NOMO-1 treated with dmso at 0.1 percent for 144 hours (cell line): ENCODE results near the gene TMPRSS3.

ENCODE experiments used
- DNase-seq: peaks from one replicate; lab custom pipeline; 2025; ENCODE audit not compliant: unreplicated experiment; lab: John Stamatoyannopoulos, UW

The TMPRSS3 gene

DNA sequence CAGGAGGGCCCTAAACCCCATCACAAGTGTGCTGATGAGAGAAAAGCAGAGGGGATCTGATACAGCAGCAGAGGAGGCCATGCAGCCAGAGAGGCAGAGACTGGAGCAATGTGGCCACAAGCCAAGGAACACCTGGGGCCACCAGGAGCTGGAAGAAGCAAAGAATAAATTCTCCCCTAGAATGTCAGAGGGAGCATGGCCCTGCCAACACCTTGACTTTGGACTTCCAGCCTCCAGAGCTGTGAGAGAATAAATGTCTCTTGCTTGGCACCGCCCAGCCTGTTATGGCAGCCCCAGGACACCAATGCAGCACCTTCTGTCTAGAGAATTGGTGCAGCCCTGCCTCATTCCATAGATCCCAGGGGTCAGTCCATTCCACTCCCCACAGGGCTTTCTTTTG lies 33.2 kb upstream of the TMPRSS3 start:
- DNase-seq, result no peak

DNA sequence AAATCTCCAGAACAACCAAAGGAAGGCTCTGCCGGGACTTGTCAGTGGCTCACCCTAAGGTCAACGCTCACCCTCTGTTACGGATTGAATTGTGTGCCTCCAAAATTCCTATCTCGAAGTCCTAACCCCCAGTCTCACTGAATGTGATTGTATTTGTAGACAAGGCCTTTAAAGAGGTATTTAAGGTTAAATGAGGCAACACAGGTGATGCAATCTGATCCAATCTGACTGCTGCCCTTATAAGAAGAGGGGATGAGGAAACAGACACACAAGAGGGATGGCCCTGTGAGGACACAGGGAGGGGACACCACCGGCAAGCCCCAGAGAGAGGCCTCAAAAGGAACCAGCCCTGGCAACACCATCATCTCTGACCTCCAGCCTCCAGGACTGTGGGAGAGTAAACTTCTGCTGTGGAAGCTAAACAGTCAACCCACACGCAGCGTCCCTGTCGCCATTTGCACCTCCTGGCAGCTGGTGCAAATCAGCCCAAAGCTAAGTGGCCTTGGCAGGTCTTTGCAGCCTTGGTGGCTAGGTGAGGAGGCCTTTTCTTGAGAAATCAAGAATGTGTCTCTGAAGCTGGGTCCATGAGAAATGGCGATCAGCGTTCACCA lies 32.1 kb upstream of the TMPRSS3 start:
- DNase-seq, result no peak

DNA sequence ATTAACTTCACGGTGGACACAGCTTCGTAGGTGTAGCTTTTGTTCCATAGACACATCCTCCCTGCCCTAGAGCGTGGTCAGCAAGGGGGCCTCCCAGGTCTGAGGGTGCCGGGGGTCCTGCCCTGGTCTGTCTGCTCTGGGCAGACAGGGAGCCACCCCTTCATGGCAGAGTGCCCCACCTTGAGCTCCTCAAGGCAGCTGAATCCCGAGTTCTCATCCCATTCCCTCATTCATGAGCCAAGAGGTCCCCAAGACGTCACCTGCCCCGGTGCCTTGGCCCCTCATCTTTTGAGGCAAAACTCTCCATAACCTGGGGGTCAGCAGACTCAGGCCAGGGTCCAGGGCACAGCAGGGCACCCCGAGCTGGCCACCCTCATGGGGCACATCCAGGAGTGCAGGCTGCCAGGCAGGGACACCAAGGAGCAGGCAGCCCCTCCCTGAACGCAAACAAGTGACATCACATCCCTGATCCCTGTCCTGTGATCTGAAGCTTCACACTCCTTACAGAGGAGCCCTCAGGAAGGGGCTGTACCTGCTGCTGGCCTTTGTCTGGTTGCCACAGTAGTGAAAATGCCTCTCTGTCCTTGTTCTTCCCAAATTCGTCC lies 31.1 kb upstream of the TMPRSS3 start:
- DNase-seq, result no peak

DNA sequence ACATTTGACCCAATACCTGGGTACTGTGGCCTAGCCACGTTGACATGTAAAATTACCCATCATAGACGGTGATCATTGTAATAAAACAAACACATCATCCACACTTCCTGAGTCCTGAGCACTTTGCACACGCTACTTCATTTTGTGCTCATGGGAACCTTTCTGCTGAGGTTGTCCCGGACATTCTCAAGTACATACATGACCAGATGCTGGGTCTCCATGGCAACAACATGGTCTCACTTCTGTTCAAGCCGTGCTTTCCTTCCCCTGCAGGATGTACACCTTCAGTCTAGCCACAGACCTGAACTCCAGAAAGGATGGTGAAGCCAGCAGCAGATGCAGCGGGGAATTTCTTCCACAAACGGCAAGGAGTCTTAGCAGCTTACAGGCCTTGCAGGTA lies 30.6 kb upstream of the TMPRSS3 start:
- DNase-seq, result no peak

DNA sequence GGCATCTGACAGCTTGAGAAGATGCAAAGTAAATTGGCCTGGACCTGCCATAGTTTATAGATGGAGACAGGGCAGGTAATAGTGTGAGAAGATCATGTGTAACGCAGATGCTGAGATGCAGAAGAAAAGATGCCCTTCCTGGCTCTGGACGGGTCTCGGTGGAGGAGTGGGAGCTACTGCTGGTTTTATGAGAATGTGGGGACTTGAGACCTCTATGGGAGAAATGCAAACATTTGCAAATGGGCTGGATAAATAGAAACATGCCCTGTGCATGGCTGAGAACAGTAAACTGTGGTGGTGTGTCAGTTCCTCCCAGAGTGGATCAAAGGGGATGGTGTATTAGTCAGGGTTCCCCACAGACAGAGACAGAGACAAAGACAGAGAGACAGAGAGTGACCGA lies 29.7 kb upstream of the TMPRSS3 start:
- DNase-seq, result no peak

DNA sequence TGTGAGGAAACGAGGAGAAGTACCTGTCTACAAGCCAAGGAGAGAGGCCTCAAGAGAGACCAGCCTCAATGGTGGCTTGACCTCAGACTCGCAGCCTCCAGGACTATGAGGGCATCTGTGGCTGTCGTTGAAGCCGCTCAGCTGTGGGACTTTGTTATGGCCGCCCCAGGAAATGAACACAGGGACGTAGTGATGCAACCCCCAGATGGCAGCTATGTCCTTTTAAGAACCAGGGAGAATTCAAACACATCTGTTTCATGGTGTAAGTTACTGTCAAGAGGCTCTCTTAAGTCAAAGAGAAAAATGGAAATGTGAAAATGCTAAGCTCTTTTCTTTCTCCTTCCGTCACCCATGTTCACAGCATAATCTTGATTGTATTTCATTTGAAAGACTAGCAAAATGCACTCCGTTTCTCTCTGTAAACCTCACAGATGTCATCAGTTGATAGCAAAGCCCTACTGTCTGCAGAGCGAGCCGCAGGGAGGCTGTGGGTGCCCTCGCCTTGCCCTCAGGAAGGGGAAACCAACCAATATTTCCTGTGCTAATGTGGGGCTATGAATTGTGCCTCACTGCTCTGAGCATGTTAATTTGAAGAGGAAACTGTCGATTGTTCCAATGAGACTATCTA lies 29.2 kb upstream of the TMPRSS3 start:
- no peak for DNase-seq

DNA sequence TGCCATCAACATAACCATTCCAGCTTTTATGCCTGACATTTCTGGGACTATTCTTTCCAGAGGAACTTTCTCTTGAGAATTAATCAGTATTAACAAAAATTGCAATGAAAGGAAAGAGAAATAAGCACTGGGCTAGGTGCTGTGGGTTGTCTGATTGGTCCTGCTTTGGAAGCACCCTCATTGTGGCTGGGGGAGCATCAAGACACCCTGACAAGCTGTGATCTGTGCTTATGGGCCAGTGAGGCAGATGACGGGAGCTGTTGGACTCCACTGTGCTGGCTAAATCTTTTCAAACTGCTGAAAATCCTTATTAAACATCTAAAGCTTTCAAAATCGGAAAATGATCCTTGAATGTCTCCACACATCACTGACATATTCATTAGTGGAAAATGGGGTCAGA lies 27.8 kb upstream of the TMPRSS3 start:
- DNase-seq, result no peak

DNA sequence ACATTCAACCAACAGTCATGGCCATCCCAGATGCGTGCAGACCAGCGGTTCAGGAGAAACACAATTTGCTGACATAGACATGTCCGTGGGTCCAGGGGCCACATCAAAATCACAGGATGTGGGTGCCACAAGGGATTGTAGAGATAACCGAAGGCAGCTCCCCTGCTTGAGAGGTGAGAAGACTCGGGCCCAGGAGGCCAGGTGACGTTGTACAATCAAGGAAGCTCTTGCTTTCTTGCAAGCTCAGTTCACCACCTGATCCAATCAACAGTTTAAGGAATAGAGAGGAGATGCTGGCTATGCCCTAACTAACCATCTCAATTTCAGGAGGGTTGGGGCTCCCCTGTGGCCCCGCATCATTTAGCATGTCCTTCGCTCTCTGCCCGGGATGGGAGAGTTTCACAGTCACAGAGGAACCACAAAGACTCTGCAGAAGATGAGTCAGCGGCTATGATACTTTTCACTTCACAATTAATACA lies 27.4 kb upstream of the TMPRSS3 start:
- no peak for DNase-seq

DNA sequence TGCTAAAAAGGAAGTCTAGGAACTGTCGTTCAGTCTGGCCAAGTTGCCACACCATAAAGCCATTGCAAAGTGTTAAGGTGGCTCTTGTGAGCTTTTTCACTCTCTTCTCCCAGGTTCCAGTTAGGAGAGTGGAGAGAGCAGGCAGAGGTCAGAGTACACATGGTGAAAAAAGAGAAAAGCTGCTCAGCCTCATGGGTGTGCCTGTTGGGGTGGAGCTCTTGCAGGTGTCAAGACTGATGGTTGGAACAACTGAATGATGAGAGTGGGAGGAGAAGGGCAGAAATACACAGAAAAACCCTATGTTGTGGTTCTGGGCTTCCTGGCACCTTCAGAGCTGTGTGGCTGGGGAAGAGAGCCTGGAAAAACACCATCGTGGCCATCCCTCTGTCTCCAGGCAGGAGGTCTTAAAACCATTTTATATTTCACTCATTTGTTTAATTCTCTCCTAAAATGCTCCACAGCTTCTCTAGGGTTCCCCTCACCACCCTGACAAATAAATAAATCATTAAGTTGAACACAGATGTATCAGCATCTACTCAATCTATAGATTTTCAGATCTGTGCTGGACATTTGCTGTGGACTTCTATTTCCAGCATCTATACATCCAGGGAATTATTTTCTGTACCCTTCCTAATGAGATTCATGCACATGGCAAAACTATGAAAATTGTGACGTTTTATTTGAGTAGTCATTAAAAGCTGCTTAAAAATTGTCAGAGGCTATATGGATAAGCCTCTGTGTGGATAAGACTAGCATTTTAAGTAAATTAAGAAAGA lies 25.4 kb upstream of the TMPRSS3 start:
- DNase-seq, result no peak

DNA sequence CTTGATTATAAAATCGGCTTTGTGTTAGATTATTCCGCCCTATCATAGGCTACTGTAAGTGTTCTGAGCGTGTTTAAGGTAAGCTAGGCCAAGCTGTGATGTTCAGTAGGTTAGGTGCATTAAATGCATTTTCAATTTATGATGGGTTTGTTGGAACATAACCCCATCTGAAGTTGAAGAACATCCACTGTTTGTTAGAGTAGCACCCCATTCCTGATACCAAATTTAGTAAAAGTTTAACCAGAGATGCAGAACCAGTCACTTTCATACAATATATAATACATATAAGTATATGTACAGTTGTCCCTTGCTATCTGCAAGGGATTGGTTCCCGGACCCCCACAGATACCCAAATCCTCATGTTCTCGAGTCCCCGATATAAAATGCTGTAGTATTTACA lies 24.0 kb upstream of the TMPRSS3 start:
- no peak for DNase-seq

DNA sequence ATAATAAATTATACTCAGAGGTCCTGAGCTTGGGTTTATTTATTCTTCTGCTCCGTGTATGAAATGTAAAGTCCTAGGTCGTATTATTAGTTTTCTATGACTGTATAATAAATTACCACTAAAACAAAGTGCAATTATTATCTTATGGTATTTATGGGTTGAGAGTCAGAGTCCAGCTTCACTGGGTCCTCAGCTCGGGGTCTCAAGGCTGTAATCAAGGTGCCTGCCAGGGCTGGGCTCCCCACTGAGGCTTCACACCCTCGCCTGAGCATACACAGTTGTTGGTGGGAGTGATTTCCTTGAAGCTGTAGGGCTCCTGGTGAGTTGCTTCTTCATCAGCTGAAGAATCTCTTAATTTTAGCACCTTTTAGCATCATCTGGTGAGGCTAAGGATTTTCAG lies 23.0 kb upstream of the TMPRSS3 start:
- DNase-seq, result no peak

DNA sequence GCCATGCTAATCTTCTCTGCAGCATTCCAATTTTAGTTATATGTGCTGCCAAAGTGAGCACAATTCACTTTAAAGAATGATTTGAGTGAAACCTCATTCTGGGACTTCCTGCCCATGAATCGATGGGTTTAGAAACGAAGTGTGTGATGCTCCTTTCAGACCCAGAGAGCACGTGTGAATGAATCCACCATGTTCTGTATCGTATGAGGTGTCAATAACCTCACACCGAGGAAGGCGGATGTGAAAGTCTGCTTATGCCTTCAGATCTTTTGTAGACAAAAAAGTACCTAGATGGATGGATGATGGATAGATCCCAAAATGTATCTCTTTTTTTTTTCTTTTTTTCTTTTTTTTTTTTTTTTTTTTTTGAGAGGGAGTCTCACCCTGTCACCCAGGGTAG lies 21.7 kb upstream of the TMPRSS3 start:
- DNase-seq, result no peak

DNA sequence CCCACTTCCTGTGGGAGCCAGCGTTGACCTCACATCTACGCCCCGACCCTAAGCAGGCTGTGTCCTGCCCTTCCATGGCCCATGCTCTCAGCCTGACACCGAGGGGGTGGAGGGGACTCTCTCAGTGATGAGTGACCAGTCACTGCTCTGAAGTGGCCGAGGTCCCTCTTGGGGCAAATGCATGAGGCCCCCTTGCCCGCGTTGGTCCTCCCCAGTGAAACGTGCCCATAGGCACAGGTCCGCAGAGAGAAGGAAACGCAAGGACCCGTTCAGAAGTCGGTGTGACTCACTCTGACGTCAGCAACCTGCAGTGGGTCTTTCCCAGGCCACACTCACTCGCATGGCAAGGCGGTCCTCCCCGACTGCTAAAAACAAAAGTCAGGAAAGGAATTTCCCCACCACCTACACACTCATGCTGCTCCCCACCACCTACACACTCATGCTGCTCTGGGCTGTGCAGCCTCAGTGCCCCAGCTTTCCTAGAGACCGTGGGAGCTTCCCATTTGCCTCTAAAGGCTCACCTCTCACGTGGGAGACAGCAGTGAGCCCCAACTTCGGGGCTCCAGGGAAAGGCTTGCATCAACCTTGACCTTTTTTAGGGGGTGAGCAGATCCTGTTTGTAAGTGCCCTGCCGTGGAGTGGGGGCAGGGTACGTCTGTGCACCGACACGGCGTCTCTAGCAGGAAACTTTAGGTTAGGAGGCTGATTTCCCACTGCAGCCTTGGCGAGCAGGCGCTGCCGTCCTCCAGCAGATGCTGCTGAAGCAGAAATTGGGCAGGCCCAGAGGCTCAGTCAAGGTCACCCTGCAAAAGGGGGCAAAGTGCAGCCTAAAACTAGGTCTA lies 19.3 kb upstream of the TMPRSS3 start:
- DNase-seq, result no peak

DNA sequence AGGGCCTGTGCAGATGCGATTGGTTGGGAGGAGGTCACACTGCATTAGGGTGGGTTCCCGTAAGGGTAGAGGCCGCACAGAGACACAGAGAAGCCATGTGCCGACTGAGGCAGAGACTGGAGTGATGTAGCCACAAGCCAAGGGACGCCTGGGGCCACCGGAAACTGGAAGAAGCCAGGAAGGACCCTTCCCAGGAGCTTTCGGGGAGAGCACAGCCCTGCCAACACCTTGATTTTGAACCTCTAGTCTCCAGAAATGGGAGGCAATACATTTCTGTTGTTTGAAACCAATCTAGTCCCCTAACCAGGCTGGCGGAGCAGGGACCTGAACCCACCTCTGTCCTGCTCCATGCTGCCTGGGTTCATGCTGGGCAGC lies 18.7 kb upstream of the TMPRSS3 start:
- DNase-seq, result no peak

DNA sequence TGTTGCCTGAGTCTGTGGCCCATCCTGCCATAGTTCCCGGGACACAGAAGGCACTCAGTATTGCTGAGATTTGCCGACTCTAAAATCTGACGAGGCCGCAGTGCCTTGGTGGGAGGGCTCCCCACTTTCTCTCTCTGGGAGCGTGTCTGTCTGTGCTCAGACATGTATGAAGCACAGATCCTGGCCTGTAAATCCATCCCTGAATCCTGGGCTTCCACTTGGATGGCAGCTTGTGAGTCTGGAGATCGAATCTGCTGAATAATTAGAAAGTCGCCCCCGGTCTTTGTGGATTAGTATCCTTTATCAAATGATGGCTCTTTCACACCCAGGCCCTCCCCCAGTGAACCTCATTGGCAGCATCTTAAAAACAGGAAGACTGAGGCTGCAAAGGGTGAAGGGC lies 18.2 kb upstream of the TMPRSS3 start:
- no peak for DNase-seq

DNA sequence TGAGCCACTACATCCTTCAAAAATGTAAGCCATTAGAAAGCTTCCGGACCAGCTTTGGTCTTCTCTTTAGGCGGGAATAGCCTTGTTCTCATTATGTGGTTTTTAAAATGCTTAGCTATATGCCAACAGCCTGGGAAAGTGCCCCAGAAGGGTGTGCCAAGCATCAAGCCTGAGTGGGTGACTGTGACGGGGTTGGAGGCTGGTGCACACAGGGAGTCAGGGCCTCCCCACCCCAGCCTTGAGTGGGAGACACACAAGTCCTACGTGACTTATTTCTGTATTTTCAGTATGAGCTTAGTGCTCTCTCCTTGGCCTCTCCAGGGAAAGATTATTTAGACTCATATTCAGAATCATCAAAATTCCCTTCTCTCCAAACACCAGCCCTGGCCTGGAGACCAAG lies 17.6 kb upstream of the TMPRSS3 start:
- no peak for DNase-seq

DNA sequence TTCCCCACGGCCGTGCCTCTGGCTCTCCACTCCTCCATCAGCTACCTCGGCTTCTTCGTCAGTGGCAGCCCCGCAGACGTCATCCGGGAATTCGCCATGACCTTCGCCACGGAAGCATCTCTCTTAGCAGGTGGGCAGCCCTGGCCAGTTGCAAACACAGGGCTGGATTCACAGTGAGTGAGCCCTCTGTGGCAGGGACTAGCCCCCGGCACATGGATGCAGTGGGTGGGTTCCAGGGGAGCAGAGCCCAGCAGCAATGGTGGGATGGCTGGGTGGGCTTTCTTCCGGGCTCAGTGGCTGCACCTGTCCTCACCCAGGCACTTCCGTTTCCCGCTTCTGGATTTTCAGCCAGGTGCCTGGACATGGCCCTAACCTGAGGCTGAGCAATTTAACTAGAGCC lies 17.2 kb upstream of the TMPRSS3 start:
- DNase-seq, result no peak

DNA sequence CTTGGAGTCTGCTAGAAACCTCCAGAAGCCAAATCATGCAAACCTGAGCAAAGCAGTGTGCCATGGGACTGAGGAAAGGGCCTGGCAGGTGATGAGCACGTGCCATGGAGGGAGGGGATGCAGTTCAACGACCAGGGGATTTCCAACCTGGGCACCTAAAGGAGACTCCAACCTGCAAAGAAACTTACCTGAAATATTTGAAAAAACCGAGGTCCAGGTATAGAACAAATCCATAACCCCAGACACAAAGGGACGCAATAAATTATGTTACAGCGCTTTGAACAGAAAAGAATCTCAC lies 16.7 kb upstream of the TMPRSS3 start:
- no peak for DNase-seq

DNA sequence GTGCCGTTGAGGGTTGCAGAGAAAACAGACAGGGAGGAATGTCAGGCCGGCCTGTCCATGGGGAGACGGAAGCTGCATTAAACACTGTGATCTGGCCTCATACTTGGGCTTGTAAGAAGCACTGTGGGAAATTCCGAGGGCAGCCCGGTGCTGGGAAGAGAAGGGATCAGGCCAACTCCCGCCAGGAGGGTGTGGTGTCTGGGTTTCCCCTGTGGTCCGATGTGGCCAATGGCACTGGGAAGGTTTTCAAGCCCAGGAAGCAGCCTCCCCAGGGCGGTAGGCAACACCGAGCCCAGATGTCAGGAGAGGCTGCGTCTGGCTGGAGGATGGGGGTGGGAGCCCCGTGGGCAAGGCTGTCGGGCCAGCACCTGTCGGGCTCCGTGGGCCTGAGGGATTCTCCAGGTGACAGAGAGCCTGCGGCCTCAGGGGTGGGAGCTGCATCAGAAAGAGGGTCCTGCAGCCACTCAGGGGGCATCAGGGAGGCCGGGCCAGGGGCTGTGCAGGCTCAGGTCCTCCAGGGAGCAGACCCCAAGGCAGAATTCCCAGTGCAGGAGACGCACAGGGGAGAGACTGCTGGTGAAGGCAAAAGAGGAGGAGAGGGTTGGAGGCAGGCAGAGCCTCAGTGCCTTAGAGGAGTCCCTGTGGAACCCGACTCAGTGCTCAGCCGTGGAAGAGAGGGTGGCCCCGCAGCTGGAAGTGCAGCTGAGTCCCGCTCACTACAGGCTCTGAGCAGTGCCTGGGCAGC lies 16.2 kb upstream of the TMPRSS3 start:
- no peak for DNase-seq

DNA sequence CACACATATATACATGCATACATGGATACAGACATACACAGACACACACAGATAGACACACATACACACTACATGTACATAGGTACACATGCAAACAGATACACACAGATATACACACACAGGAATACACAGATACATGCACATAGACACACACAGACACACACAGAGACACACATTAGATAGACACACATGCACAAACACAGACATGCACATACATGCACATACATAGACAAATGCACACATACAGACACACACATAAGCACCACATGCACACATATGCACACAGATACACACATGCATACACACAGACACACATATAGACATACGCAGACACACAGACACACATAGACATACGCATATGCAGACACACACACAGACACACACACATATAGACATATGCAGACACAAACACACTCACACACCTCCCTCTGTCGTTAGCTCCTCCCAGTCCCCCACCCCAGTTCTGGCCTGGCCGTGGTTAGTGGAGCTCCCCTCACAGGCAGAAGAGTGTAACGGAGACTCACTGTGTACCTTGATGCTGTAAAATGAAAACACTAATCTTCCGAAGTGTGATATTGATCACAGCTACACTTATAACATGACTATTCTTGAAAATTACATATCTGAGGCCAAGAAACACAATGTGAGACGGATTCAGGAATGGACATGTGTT lies 15.5 kb upstream of the TMPRSS3 start:
- no peak for DNase-seq
